ENCODE results near the gene NCK2.

The NCK2 gene

DNA sequence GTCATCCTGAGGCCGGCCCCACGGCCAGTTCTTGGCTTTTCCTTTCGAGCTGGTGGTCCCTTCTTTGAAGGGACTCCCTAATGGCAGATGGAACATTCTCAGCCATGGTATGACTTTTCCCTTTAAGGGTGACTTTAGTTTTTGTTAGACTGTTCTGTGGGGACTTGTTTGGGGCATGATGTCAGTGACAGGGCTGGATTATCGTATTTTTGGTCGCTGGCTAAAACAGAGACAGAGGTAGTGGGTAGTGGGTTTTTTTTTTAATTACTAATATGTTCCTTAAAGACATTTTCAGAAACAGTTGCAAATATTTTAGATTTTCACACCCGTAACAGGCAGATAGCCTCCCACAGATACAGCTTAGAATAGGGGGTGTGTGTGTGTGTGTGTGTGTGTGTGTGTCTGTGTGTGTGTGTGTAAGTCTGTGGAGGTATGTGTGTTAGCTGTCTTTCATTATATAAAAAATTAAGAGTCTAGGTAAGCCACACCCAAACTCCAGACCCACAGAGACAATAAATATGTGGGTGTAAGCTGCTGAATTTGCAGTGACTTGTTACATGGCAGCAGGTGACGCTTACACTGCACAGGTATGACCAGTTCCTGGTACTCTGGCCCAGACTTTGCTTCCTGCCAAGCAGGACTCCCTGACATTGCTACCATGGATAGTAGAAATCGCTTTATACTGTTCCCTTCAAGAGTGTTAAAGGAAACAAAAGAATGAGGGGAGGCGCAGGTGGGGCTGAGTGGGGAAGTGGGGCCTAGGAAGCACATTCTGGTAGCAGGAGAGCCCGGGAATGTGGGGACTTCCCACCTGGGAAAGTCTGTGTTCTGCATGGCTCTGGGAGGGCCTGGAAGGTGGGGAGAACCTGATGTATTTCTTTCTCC lies 20.9 kb downstream of the NCK2 start:
- Histone ChIP-seq H3K36me3 (replicated peaks; ENCODE audit: insufficient read depth, low read length) (peaks cover 3% of the 10 kb centered on the region; the same call in 1 of the 2 replicates), H3K27ac (ENCODE audit: low read length) (no peak overlapping the region), H3K9ac (ENCODE audit: low read length) (no peak overlapping the region), H2AFZ (ENCODE audit: low read length) (no peak overlapping the region), H3K9me3 (replicated peaks; ENCODE audit: insufficient read depth, low read length) (no peaks in the 10 kb centered on the region), H3K9me2 (replicated peaks; ENCODE audit: insufficient read depth, low read length) (no peaks in the 10 kb centered on the region), H3K4me2 (ENCODE audit: low read depth, low read length) (no peak overlapping the region), H4K20me1 (ENCODE audit: insufficient read depth, low read length) (peaks cover 60% of the 10 kb centered on the region), H3F3A (ENCODE audit: insufficient read depth, low read length) (no peaks in the 10 kb centered on the region), H3K27me3 (replicated peaks; ENCODE audit: insufficient read depth, low read length) (no peaks in the 10 kb centered on the region), H3K79me2 (ENCODE audit: low read length) (peaks cover 100% of the 10 kb centered on the region), H3K4me1 (ENCODE audit: low read length) (peaks cover 11% of the 10 kb centered on the region), H3K4me3 (ENCODE audit: low read length) (no peak overlapping the region)
- TF ChIP-seq, protein P1, sequence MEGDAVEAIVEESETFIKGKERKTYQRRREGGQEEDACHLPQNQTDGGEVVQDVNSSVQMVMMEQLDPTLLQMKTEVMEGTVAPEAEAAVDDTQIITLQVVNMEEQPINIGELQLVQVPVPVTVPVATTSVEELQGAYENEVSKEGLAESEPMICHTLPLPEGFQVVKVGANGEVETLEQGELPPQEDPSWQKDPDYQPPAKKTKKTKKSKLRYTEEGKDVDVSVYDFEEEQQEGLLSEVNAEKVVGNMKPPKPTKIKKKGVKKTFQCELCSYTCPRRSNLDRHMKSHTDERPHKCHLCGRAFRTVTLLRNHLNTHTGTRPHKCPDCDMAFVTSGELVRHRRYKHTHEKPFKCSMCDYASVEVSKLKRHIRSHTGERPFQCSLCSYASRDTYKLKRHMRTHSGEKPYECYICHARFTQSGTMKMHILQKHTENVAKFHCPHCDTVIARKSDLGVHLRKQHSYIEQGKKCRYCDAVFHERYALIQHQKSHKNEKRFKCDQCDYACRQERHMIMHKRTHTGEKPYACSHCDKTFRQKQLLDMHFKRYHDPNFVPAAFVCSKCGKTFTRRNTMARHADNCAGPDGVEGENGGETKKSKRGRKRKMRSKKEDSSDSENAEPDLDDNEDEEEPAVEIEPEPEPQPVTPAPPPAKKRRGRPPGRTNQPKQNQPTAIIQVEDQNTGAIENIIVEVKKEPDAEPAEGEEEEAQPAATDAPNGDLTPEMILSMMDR (IDR thresholded peaks at IDR 0.05; ENCODE audit: low read length): no peak
- TF ChIP-seq EZH2phosphoT487 (IDR thresholded peaks at IDR 0.05; ENCODE audit: low read length): no peak
- no peak for TF ChIP-seq EZH2 (optimal IDR thresholded peaks at IDR 0.05; ENCODE audit: low read depth, low read length)
- DNase-seq: no peak

DNA sequence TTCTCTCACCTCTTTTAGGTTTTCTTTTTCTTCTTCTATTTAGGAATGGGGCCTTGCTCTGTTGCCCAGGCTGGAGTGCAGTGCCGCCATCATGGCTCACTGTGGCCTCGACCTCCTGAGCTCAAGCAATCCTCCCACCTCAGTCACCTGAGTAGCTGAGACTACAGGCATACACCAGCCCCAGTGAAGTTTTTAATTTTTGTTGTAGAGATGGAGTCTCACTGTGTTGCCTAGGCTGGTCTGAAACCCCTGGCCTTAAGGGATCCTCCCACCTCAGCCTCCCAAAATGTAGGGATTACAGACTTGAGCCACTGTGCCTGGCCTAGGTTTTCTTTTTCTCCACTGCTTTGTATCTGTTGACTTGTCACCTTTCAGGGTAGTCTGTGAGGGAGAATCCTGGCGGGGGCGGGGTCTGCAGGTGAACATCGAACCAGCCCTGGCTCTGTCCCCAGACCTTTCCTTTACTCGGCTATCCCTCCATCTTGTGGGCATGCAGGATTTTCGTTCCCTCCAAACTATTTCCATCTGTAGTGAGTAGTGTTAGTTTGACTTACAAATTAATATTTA lies 21.7 kb downstream of the NCK2 start:
- Histone ChIP-seq H3K79me2 (ENCODE audit: low read length) (peaks cover 98% of the 10 kb centered on the region), H3K27ac (ENCODE audit: low read length) (no peak overlapping the region), H4K20me1 (ENCODE audit: insufficient read depth, low read length) (peaks cover 52% of the 10 kb centered on the region), H3K9ac (ENCODE audit: low read length) (no peak overlapping the region), H3K27me3 (replicated peaks; ENCODE audit: insufficient read depth, low read length) (no peaks in the 10 kb centered on the region), H3F3A (ENCODE audit: insufficient read depth, low read length) (no peaks in the 10 kb centered on the region), H3K4me2 (ENCODE audit: low read depth, low read length) (no peak overlapping the region), H3K4me3 (ENCODE audit: low read length) (no peak overlapping the region), H3K9me3 (replicated peaks; ENCODE audit: insufficient read depth, low read length) (no peaks in the 10 kb centered on the region), H3K9me2 (replicated peaks; ENCODE audit: insufficient read depth, low read length) (no peaks in the 10 kb centered on the region), H3K4me1 (ENCODE audit: low read length) (peaks cover 11% of the 10 kb centered on the region), H2AFZ (ENCODE audit: low read length) (no peak overlapping the region), H3K36me3 (replicated peaks; ENCODE audit: insufficient read depth, low read length) (peaks cover 3% of the 10 kb centered on the region; the same call in 1 of the 2 replicates)
- TF ChIP-seq EZH2 (optimal IDR thresholded peaks at IDR 0.05; ENCODE audit: low read depth, low read length) (no peak), EZH2phosphoT487 (IDR thresholded peaks at IDR 0.05; ENCODE audit: low read length) (no peak)
- TF ChIP-seq, protein P1 (IDR thresholded peaks at IDR 0.05; ENCODE audit: low read length): no peak
- no peak for DNase-seq

DNA sequence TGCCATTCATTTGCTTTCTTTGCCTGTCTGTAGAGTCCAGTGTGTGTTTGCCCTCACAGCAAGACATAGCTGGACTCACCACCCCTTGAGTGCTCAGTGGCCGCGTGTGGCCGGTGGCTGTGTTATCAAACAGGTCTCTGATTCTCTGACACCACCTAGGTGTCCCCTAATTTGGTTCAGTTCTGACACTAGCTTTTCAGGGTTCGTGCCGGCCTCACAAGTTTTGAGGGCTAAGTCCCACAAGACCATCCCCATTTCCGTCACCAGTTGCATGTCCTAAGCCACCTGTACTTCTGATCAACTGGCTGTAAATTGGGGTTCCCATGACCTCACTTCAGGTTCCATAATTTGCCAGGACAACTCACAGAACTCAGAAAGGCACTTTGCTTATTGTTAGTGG lies 23.5 kb downstream of the NCK2 start:
- Histone ChIP-seq H3K9ac (ENCODE audit: low read length) (no peak overlapping the region), H2AFZ (ENCODE audit: low read length) (no peak overlapping the region), H4K20me1 (ENCODE audit: insufficient read depth, low read length) (peaks cover 36% of the 10 kb centered on the region), H3K4me2 (ENCODE audit: low read depth, low read length) (no peak overlapping the region), H3K9me3 (replicated peaks; ENCODE audit: insufficient read depth, low read length) (no peaks in the 10 kb centered on the region), H3K27ac (ENCODE audit: low read length) (no peak overlapping the region), H3K79me2 (ENCODE audit: low read length) (peaks cover 98% of the 10 kb centered on the region), H3K9me2 (replicated peaks; ENCODE audit: insufficient read depth, low read length) (no peaks in the 10 kb centered on the region), H3K4me1 (ENCODE audit: low read length) (peaks cover 11% of the 10 kb centered on the region), H3K4me3 (ENCODE audit: low read length) (no peak overlapping the region), H3F3A (ENCODE audit: insufficient read depth, low read length) (no peaks in the 10 kb centered on the region), H3K36me3 (replicated peaks; ENCODE audit: insufficient read depth, low read length) (peaks cover 3% of the 10 kb centered on the region; the same call in 1 of the 2 replicates), H3K27me3 (replicated peaks; ENCODE audit: insufficient read depth, low read length) (no peaks in the 10 kb centered on the region)
- TF ChIP-seq EZH2phosphoT487 (IDR thresholded peaks at IDR 0.05; ENCODE audit: low read length) (no peak), EZH2 (optimal IDR thresholded peaks at IDR 0.05; ENCODE audit: low read depth, low read length) (no peak)
- TF ChIP-seq, protein P1 (IDR thresholded peaks at IDR 0.05; ENCODE audit: low read length): no peak
- DNase-seq: no peak

Data from MM.1S (cell line).